Vagina (tissue), 2 donors: ENCODE measurements around the gene HRK. TPM values are rescaled to one million over a fixed set of nuclear protein-coding genes. Genes with fewer than 3 reads are reported as not detected.
"Not testable (repeated sequence)": the region's sequence is repeated elsewhere in the genome, so short reads cannot be mapped to it uniquely, and the experiment has no call there.

ENCODE experiments used
- DNase-seq, 2 donors: peaks; one replicate each; pipeline ENCODE4 v3.0.0-alpha.2; 2017; ENCODE audit errors: extremely low spot score in 2 of 2
- H3K27ac ChIP-seq: fragments of 200-600 bp; sonication (generic); one replicate; pipeline ENCODE4 v1.5.1; 2019
- H3K27me3 ChIP-seq: fragments of 200-600 bp; sonication (generic); one replicate; pipeline ENCODE4 v1.5.1; 2019
- H3K36me3 ChIP-seq, 2 donors: fragments of 200-600 bp; sonication (generic); one replicate each; pipeline ENCODE4 v1.5.1; 2017 to 2019
- H3K4me1 ChIP-seq: fragments of 200-600 bp; sonication (generic); one replicate; pipeline ENCODE4 v1.5.1; 2019
- H3K4me3 ChIP-seq, 2 donors: fragments of 200-600 bp; sonication (generic); 1 replicate in 1 of 2; 2 replicates in 1 of 2; pipeline ENCODE4 v1.5.1; 2016 to 2019
- H3K9me3 ChIP-seq: fragments of 200-600 bp; sonication (generic); one replicate; pipeline ENCODE4 v1.5.1; 2019
- POLR2A ChIP-seq, 2 donors: fragments of 450-650 bp; IDR thresholded peaks; one replicate each; pipeline ENCODE4 v1.6.1; 2017; ENCODE audit warnings: antibody characterized with exemption in 2 of 2, mild to moderate bottlenecking in 2 of 2, moderate library complexity in 2 of 2
- POLR2AphosphoS5 ChIP-seq, 2 donors: sonication (generic); formaldehyde crosslinking; IDR thresholded peaks; one replicate each; pipeline ENCODE4 v1.9.0; 2017; ENCODE audit warnings: antibody characterized with exemption in 2 of 2, mild to moderate bottlenecking in 2 of 2, low read depth in 1 of 2; ENCODE audit not compliant: insufficient read depth in 1 of 2
- intact Hi-C: fragments of 100-400 bp; cut with DNase I; formaldehyde crosslinking; loops from one replicate; pipeline ENCODE4 v1.15.1; 2023
- total RNA-seq: library from RNA; depleted of rRNA; stranded (reverse); fragments of >200 nt; gene quantifications from one replicate; pipeline ENCODE4 v1.2.3, GENCODE V29; 2016
- TF ChIP-seq, protein P1 (sequence below), 3 experiments: fragments of 450-650 bp in 2 of 3; fragments of 200-600 bp in 1 of 3; sonication (generic) in 1 of 3; IDR thresholded peaks; one replicate each; pipeline ENCODE4 v1.5.1; 2017 to 2019; ENCODE audit warnings: antibody characterized with exemption in 3 of 3, mild to moderate bottlenecking in 2 of 3, moderate library complexity in 2 of 3

Gene HRK
- total RNA-seq, 1 donor from 2014 or later, result not detected

DNA sequence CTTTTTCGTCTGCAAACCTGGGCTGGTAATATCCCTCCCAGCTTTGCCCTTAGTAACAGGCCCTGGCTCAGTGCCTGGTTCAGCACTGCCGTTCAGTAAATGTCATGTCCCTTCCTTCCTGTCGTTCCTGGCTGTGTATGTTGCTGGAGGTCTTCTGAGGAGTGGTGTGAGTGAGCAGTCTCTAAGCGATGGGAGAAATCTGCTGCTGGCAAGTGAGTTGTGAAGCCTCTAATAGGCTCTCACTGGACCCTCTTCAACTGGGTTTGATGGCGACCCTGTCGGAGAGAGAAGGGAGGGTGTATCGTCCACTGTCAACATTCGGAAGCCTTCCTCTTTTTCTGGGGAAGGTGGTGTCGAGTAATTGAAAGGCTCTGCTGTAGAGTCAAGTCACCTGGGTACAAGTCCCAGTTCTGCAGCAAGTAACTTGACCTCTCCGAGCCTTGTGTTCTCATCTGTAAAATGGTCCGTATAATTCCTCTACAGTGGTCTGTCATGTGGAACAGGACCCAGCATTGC is 62.8 kb downstream of the HRK start:
- Histone ChIP-seq H3K4me1 (peaks cover 10% of the 10 kb centered on the region), H3K9me3 (no peaks in the 10 kb centered on the region), H3K36me3 (no peaks in the 10 kb centered on the region), H3K27me3 (no peaks in the 10 kb centered on the region), H3K27ac (peak overlapping the region; percentile 89), H3K4me3 (peak overlapping the region; percentile 61 to 65)
- DNase-seq, result peak in 1 of 2 donors; percentile 88
- intact Hi-C loops, result no loop called here
- TF ChIP-seq, protein P1, sequence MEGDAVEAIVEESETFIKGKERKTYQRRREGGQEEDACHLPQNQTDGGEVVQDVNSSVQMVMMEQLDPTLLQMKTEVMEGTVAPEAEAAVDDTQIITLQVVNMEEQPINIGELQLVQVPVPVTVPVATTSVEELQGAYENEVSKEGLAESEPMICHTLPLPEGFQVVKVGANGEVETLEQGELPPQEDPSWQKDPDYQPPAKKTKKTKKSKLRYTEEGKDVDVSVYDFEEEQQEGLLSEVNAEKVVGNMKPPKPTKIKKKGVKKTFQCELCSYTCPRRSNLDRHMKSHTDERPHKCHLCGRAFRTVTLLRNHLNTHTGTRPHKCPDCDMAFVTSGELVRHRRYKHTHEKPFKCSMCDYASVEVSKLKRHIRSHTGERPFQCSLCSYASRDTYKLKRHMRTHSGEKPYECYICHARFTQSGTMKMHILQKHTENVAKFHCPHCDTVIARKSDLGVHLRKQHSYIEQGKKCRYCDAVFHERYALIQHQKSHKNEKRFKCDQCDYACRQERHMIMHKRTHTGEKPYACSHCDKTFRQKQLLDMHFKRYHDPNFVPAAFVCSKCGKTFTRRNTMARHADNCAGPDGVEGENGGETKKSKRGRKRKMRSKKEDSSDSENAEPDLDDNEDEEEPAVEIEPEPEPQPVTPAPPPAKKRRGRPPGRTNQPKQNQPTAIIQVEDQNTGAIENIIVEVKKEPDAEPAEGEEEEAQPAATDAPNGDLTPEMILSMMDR (IDR thresholded peaks at IDR 0.05), result no peak
- TF ChIP-seq POLR2A (IDR thresholded peaks at IDR 0.05) (no peak), POLR2AphosphoS5 (IDR thresholded peaks at IDR 0.05; ENCODE audit: insufficient read depth in 1 of 2, low read depth in 1 of 2) (no peak)

- H3K9me3 ChIP-seq, H3K27me3 ChIP-seq, intact Hi-C loops, DNase-seq, H3K4me1 ChIP-seq, H3K4me3 ChIP-seq, H3K27ac ChIP-seq, H3K36me3 ChIP-seq: not testable (repeated sequence)
Measured at GRCh38 chr12:116814766-116815165, 66.5 kb downstream of the HRK start.

GRCh38 chr12:116813271-116814041 is 67.8 kb downstream of the HRK start:
- Histone ChIP-seq H3K27me3 (no peaks in the 10 kb centered on the region), H3K9me3 (no peaks in the 10 kb centered on the region), H3K4me1 (peaks cover 7% of the 10 kb centered on the region), H3K4me3 (no peak overlapping the region), H3K27ac (no peak overlapping the region), H3K36me3 (no peaks in the 10 kb centered on the region)
- TF ChIP-seq, protein P1 (IDR thresholded peaks at IDR 0.05), result no peak
- TF ChIP-seq POLR2A (IDR thresholded peaks at IDR 0.05), result no peak
- no peak for TF ChIP-seq POLR2AphosphoS5 (IDR thresholded peaks at IDR 0.05; ENCODE audit: insufficient read depth in 1 of 2, low read depth in 1 of 2)
- no peak for DNase-seq
- intact Hi-C loops, result no loop called here

DNA sequence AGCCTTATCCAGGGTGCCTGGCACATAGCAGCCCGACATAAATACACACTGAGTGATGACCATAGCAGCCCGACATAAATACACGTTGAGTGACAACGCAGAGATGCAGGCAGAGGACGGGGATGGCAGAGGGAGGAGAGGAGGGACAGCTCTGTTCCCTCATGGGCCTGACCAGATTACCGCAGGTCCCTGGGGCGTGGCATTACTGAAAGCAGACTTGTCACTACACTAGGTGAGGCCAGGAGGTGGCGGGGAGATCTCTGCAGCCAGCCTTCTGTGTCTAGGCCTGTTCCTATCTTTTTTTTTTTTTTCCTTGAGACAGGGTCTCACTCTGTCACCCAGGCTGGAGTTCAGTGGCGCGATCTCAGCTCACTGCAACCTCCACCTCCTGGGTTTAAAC is 69.0 kb downstream of the HRK start:
- DNase-seq, result no peak
- no peak overlapping the region for H3K27ac ChIP-seq
- H3K4me1 ChIP-seq, result no peaks in the 10 kb centered on the region
- no peaks in the 10 kb centered on the region for H3K27me3 ChIP-seq
- no peak overlapping the region for H3K4me3 ChIP-seq
- no peaks in the 10 kb centered on the region for H3K9me3 ChIP-seq
- TF ChIP-seq POLR2AphosphoS5 (IDR thresholded peaks at IDR 0.05; ENCODE audit: insufficient read depth in 1 of 2, low read depth in 1 of 2) (no peak), POLR2A (IDR thresholded peaks at IDR 0.05) (no peak)
- TF ChIP-seq, protein P1 (IDR thresholded peaks at IDR 0.05), result no peak
- intact Hi-C loops, result no loop called here
- H3K36me3 ChIP-seq, result no peaks in the 10 kb centered on the region

GRCh38 chr12:116808113-116809105 is 72.8 kb downstream of the HRK start:
- DNase-seq, result no peak
- Histone ChIP-seq H3K4me3 (no peak overlapping the region), H3K4me1 (no peaks in the 10 kb centered on the region), H3K27me3 (no peaks in the 10 kb centered on the region), H3K9me3 (no peaks in the 10 kb centered on the region), H3K36me3 (no peaks in the 10 kb centered on the region), H3K27ac (no peak overlapping the region)
- TF ChIP-seq, protein P1 (IDR thresholded peaks at IDR 0.05), result no peak
- TF ChIP-seq POLR2AphosphoS5 (IDR thresholded peaks at IDR 0.05; ENCODE audit: insufficient read depth in 1 of 2, low read depth in 1 of 2) (no peak), POLR2A (IDR thresholded peaks at IDR 0.05) (no peak)
- intact Hi-C loops, result no loop called here
